NCI-H2227 (cell line): ENCODE data around the gene KCNJ11.

ENCODE experiments used
- DNase-seq: peaks from one replicate; lab custom pipeline; 2025; ENCODE audit not compliant: unreplicated experiment; lab: John Stamatoyannopoulos, UW

Gene KCNJ11

GRCh38 chr11:17392872-17393271 is 4.4 kb upstream of the KCNJ11 start:
- DNase-seq: no peak

GRCh38 chr11:17391493-17392355 is 3.3 kb upstream of the KCNJ11 start:
- DNase-seq: no peak

- peak; percentile 56 for DNase-seq
These were observed 1.6 kb upstream of the KCNJ11 start for GRCh38 chr11:17389957-17390649.

- peak; percentile 93 for DNase-seq
These were observed 925 bp upstream of the KCNJ11 start for GRCh38 chr11:17389211-17389956.

- DNase-seq: no peak
These were observed 648 bp downstream of the KCNJ11 start for GRCh38 chr11:17387811-17388210.

GRCh38 chr11:17387254-17387653 is 1.2 kb downstream of the KCNJ11 start:
- DNase-seq: no peak

- DNase-seq: peak; percentile 68
These were observed 2.0 kb downstream of the KCNJ11 start for GRCh38 chr11:17386331-17387084.

GRCh38 chr11:17385926-17386325 is 2.5 kb downstream of the KCNJ11 start:
- no peak for DNase-seq

GRCh38 chr11:17385492-17385891 is 3.0 kb downstream of the KCNJ11 start:
- DNase-seq: no peak

- DNase-seq: peak; percentile 92
These were observed 4.4 kb downstream of the KCNJ11 start for GRCh38 chr11:17384002-17384511.

- no peak for DNase-seq
These were observed 5.0 kb downstream of the KCNJ11 start for GRCh38 chr11:17383461-17383860.

GRCh38 chr11:17382046-17382728 is 6.3 kb downstream of the KCNJ11 start:
- DNase-seq: no peak

- no peak for DNase-seq
These were observed 7.3 kb downstream of the KCNJ11 start for GRCh38 chr11:17381156-17381555.

GRCh38 chr11:17379383-17380180 is 8.9 kb downstream of the KCNJ11 start:
- DNase-seq: no peak

GRCh38 chr11:17378655-17379054 is 9.8 kb downstream of the KCNJ11 start:
- no peak for DNase-seq

GRCh38 chr11:17376493-17376892 is 12.0 kb downstream of the KCNJ11 start:
- no peak for DNase-seq

- no peak for DNase-seq
These were observed 12.9 kb downstream of the KCNJ11 start for GRCh38 chr11:17375547-17375946.

GRCh38 chr11:17371614-17372013 is 16.8 kb downstream of the KCNJ11 start:
- peak; percentile 46 for DNase-seq

- DNase-seq: no peak
These were observed 18.7 kb downstream of the KCNJ11 start for GRCh38 chr11:17369684-17370243.
